Testis (tissue), 3 donors: Measurements from ENCODE around the gene AMN. TPM values are rescaled to one million over a fixed set of nuclear protein-coding genes. Genes with fewer than 3 reads are reported as not detected.

Source experiments
- DNase-seq: peaks from one replicate; pipeline ENCODE4 v3.0.0-alpha.2; 2019
- H3K27ac ChIP-seq, 2 donors: fragments of 200-600 bp; sonication (generic); one replicate each; pipeline ENCODE4 v1.5.1; 2019
- H3K27me3 ChIP-seq: fragments of 200-600 bp; sonication (generic); one replicate; pipeline ENCODE4 v1.5.1; 2019
- H3K36me3 ChIP-seq: fragments of 200-600 bp; sonication (generic); one replicate; pipeline ENCODE4 v1.5.1; 2017; ENCODE audit warnings: low read depth; ENCODE audit errors: missing control alignments
- H3K4me1 ChIP-seq: fragments of 200-600 bp; sonication (generic); one replicate; pipeline ENCODE4 v1.5.1; 2019
- H3K4me3 ChIP-seq, 2 donors: fragments of 200-600 bp; sonication (generic); one replicate each; pipeline ENCODE4 v1.5.1; 2017 to 2019
- H3K9me3 ChIP-seq: fragments of 200-600 bp; sonication (generic); one replicate; pipeline ENCODE4 v1.5.1; 2017
- CTCF ChIP-seq, 3 experiments: fragments of 450-650 bp in 2 of 3; fragments of 200-600 bp in 1 of 3; sonication (generic) in 1 of 3; IDR thresholded peaks; one replicate each; pipeline ENCODE4 v1.5.1; 2016 to 2019; ENCODE audit warnings: antibody characterized with exemption in 3 of 3, mild to moderate bottlenecking in 2 of 3, moderate library complexity in 1 of 3
- POLR2A ChIP-seq: fragments of 450-650 bp; IDR thresholded peaks from one replicate; pipeline ENCODE4 v1.6.1; 2017; ENCODE audit warnings: antibody characterized with exemption, mild to moderate bottlenecking, moderate library complexity
- WGBS, 2 donors: methylation state at CpG; one replicate each; pipeline ENCODE4 v1.1.5; 2018; 5-methylcytosine and 5-hydroxymethylcytosine counted together
- intact Hi-C: fragments of 100-400 bp; cut with DNase I; formaldehyde crosslinking; loops from one replicate; pipeline ENCODE4 v1.15.1; 2023; ENCODE audit warnings: low total_unique reads
- polyA plus RNA-seq: library from polyadenylated mRNA; stranded (reverse); fragments of 350-450 nt; fragmentation: Illumina TruSeq; extraction: RNeasy Lipid Tissue Mini Kit (QIAGEN cat#74804); gene quantifications from one replicate; pipeline ENCODE4 v1.2.3, GENCODE V29; 2014; ENCODE audit warnings: low read depth, low replicate concordance; ENCODE audit not compliant: insufficient read depth
- total RNA-seq, 2 donors: library from RNA; depleted of rRNA; stranded (reverse); fragments of >200 nt; gene quantifications; one replicate each; pipeline ENCODE4 v1.2.3, GENCODE V29; 2016

Gene AMN
- total and polyA plus RNA-seq, 3 donors from 2014 or later: 3.0 to 4.6 (median 3.0) TPM

- peaks cover 19% of the 10 kb centered on the region for H3K4me1 ChIP-seq
- no peak overlapping the region for H3K4me3 ChIP-seq
- H3K9me3 ChIP-seq: no peaks in the 10 kb centered on the region
- TF ChIP-seq CTCF (IDR thresholded peaks at IDR 0.05) (no peak), POLR2A (no peak)
- WGBS, 2 donors: 57 to 80% methylated on average over 10 of the region's 10 CpGs
- peak overlapping the region in 1 of 2 donors; percentile 28 for H3K27ac ChIP-seq
- no peaks in the 10 kb centered on the region for H3K36me3 ChIP-seq
- DNase-seq: peak; percentile 55
- no peaks in the 10 kb centered on the region for H3K27me3 ChIP-seq
- intact Hi-C loops: no loop called here
Measured at GRCh38 chr14:102941419-102942011, 19.1 kb downstream of the AMN start.

- Histone ChIP-seq H3K9me3 (no peaks in the 10 kb centered on the region), H3K36me3 (no peaks in the 10 kb centered on the region), H3K27ac (peak overlapping the region in 1 of 2 donors; percentile 28), H3K4me1 (peaks cover 19% of the 10 kb centered on the region), H3K27me3 (no peaks in the 10 kb centered on the region), H3K4me3 (no peak overlapping the region)
- intact Hi-C loops: no loop called here
- TF ChIP-seq POLR2A (no peak), CTCF (IDR thresholded peaks at IDR 0.05) (no peak)
- WGBS, 2 donors: 84 to 85% methylated on average over 12 to 13 of the region's 13 CpGs
- no peak for DNase-seq
Measured at GRCh38 chr14:102942069-102942468, 19.6 kb downstream of the AMN start.

GRCh38 chr14:102943454-102943853 lies 21.0 kb downstream of the AMN start:
- intact Hi-C loops: no loop called here
- no peak for TF ChIP-seq CTCF (IDR thresholded peaks at IDR 0.05)
- no peak for TF ChIP-seq POLR2A
- 90 to 95% methylated on average over 12 to 16 of the region's 16 CpGs for WGBS, 2 donors
- Histone ChIP-seq H3K9me3 (no peaks in the 10 kb centered on the region), H3K4me3 (no peak overlapping the region), H3K27ac (no peak overlapping the region), H3K36me3 (no peaks in the 10 kb centered on the region), H3K4me1 (peaks cover 19% of the 10 kb centered on the region), H3K27me3 (no peaks in the 10 kb centered on the region)
- no peak for DNase-seq

GRCh38 chr14:102943979-102944378 lies 21.5 kb downstream of the AMN start:
- Histone ChIP-seq H3K4me1 (peaks cover 19% of the 10 kb centered on the region), H3K27me3 (no peaks in the 10 kb centered on the region), H3K9me3 (no peaks in the 10 kb centered on the region), H3K36me3 (no peaks in the 10 kb centered on the region), H3K27ac (no peak overlapping the region), H3K4me3 (no peak overlapping the region)
- WGBS, 2 donors: 96 to 97% methylated on average over 15 of the region's 15 CpGs
- intact Hi-C loops: no loop called here
- DNase-seq: no peak
- TF ChIP-seq CTCF (IDR thresholded peaks at IDR 0.05): no peak
- no peak for TF ChIP-seq POLR2A
